HG03045 (cell line): ENCODE data around the gene CYP2E1.
"Not testable (repeated sequence)": the region's sequence is repeated elsewhere in the genome, so short reads cannot be mapped to it uniquely, and the experiment has no call there.

Experiments
- ATAC-seq: cut with Tn5 transposase; IDR thresholded peaks from one replicate; pipeline ENCODE4 v1.9.1; 2021; ENCODE audit warnings: mild to moderate bottlenecking, moderate library complexity; ENCODE audit not compliant: unreplicated experiment

CYP2E1 gene

GRCh38 chr10:133528296-133528844 lies 1.2 kb downstream of the CYP2E1 start:
- ATAC-seq, result no peak

DNA sequence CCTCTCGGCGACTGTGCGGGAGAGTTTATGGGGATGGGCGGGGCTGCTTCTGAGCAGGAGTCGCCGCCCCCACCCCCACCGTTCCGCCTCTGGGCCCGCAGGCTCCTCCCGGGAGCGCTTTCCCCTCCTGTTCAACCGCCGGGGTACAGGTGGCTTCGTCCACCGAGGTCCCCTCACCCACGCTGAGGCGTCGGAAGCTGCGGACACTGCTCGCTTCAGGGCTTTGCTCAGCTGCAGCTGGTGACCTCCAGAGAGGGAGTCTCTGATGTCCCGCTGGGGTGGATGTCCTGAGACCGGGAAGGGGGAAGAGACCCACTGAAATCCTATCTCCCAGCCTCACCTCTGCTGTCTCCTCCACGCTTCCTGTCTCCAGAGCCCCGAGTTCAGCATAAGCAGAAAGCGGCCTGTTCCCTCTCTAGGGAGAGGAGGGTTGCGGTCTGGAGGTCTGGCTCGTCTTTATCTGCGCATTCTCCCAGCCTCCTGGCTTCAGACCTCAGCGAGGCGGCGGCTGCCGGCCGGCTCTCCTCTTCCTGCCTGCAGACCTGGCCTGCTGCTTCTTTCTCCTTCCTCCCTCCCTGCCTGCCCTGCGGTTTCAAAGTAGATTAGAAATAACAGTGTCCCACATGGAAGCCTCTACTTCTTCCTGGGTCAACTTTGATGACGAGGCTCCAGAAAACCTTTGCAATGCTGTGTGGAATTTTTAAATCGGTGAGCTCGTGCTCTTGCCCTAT lies 1.8 kb downstream of the CYP2E1 start:
- no peak for ATAC-seq

DNA sequence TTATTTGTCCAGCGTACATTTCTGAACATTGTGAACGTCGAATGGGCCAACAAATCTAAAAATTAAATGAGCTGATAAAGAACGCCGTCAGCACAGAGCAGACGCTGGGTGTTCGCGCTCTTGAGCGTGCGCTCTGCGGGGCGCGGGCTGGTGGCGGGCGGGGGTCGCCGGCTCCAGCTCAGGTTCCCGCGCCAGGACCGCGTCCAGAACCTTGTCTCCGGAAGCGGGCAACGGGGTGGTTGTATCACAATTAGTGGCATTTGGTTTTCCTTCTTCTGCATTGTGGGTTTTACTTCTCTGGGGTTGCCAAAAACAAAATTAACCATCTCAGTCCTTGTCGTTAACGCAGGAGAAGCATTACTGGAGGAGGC lies 2.4 kb downstream of the CYP2E1 start:
- no peak for ATAC-seq

GRCh38 chr10:133530506-133530905 lies 3.3 kb downstream of the CYP2E1 start:
- ATAC-seq, result no peak

GRCh38 chr10:133532871-133533270 lies 5.7 kb downstream of the CYP2E1 start:
- ATAC-seq, result no peak

- no peak for ATAC-seq
These were observed 7.3 kb downstream of the CYP2E1 start for GRCh38 chr10:133534417-133534816.

DNA sequence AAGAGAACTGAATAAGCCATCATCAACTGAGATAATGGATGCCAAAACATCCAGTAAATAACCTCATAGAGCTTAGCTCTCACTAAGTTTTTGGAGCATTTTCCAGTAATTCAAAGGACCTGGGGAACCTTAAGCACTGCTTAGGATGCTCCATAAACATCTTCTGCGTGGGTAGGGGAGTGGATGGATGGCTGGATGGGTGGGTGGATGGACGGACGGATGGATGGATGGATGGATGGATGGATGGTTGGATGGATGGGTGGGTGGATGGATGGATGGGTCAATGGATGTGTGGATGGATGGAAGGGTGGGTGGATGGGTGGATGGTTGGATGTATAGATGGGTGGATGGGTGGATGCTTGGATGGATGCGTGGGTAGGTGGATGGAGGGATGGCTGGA lies 9.0 kb downstream of the CYP2E1 start:
- ATAC-seq, result no peak

DNA sequence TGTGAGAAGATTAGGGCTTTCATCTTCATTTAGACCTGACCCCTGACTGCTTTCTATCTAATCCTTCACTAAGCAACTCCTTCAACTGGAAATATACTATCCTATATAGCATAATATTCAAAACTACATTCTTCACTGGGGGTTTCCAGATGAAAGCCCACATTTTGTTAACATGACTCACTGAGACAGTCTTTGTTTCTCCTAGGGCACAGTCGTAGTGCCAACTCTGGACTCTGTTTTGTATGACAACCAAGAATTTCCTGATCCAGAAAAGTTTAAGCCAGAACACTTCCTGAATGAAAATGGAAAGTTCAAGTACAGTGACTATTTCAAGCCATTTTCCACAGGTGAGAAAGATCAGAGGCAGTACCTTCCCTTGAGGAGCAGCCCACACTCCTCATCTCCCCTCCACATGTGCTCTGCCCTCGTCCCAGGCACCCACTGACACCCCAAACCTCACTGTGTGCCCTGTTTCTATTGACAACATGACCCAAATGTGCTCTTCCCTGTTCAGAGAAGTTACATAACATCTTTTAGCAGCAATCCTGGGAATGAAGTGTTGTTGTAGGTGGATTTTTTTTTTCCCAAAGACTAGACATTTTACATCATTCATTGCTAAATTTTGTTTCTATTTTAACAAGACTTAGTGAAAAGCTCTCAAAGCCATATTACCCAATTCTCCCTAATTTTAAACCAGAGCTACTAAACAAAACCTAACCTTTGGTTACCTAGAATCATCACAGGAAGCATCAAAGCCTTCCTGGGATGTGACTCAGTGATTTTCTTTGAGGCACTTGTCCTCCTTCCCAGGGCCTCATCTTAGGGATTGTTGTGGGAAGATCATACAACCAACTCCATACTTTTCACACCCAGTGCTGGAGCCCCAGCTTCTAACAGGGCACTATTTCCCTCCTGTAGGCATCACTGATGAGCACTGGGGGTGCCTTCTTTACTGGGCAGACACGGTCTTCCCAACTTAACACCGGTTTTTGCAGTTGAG lies 10.7 kb downstream of the CYP2E1 start:
- no peak for ATAC-seq

DNA sequence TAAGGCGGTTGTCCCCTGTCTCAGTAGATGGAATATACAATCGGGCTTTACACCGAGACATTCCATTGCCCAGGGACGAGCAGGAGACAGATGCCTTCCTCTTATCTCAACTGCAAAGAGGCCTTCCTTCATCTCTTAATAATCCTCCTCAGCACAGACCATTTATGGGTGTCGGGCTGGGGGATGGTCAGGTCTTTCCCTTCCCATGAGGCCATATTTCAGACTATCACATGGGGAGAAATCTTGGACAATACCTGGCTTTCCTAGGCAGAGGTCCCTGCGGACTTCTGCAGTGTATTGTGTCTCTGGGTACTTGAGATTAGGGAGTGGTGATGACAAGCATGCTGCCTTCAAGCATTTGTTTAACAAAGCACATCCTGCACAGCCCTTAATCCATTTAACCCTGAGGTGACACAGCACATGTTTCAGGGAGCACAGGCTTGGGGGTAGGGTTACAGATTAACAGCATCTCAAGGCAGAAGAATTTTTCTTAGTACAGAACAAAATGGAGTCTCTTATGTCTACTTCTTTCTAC lies 14.3 kb downstream of the CYP2E1 start:
- ATAC-seq, result not testable (repeated sequence)

DNA sequence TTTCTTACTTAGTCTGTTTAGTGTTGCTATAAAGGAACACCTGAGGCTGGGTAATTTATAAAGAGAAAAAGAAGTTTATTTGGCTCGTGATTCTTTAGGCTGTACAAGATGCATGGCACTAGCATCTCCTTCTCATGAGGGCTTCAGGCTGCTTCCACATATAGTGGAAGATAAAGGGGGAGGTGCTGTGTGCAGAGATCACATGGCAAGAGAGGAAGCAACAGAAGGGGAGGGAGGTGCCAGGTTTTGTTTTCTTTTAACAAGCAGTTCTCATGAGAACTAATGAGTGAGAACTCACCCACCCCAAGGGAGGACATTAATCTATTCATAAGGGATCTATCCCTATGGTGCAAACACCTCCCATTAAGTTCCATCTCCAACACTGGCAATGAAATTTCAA lies 17.3 kb downstream of the CYP2E1 start:
- ATAC-seq, result no peak

DNA sequence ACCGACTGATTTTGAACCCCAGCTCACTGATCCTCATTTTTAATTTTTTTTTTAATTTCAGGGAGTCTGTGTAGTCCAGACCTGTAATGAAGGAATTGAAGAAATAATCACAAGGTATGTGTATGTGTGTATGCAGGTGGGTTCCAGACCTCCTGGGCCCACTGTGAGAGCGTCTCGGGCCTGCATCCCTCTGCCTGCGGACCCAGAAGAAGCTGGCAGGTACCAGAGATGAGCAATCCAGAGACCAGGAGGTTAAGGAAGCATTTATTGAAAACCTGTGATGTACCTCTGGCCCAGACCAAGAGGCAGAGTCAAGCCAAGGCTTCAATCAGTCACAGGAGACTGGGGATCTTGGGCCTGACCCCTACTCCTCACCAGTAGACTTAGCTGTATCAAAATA lies 27.4 kb downstream of the CYP2E1 start:
- no peak for ATAC-seq

DNA sequence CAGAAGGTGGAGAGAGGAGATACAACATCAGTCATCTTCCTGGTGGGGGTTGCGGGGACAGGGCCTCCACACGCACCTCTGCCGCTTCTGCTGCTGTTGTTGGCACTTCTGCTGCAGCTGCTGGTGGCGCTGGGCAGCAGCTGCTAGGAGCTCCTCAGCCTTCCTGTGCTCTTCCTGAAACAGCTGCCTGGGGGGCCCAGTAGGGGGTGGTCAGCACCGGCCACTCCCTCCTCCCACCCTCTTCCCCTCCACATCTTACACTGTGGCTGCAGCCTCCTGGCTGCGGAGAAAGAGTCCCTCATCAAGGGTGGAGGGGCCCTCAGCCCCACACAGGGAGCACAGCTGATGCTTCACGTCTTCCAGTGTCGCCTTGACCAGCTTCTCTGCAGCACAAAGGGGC lies 28.4 kb downstream of the CYP2E1 start:
- ATAC-seq, result no peak

GRCh38 chr10:133557381-133557780 lies 30.2 kb downstream of the CYP2E1 start:
- no peak for ATAC-seq

DNA sequence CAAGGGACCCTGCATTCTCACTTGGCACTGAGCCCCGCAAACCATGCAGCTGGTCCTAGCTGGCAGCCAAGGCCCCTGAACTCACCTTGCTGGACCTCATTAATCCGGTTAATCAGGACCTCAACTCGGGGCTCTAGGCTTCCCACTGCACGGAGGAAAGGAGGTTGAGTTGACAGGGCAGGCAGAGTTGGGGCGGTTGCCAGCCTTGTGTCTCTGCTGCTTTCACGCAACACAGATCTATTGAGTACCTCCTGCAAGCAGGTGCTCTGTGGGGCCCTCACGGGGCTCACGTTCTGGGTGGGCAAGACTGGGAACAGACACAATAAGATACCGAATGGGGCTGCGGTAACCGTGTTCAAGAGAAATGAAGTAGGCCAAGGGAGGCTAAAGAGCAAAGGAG lies 32.1 kb downstream of the CYP2E1 start:
- no peak for ATAC-seq

GRCh38 chr10:133564816-133565215 lies 37.7 kb downstream of the CYP2E1 start:
- no peak for ATAC-seq

GRCh38 chr10:133565441-133566294 lies 38.5 kb downstream of the CYP2E1 start, which contains the start of gene SYCE1:
Gene SYCE1, minus strand, starts transcription at chr10:133565583. Its CDS starts 54 bp downstream, at chr10:133565529.
- ATAC-seq, result peak; percentile 47

DNA sequence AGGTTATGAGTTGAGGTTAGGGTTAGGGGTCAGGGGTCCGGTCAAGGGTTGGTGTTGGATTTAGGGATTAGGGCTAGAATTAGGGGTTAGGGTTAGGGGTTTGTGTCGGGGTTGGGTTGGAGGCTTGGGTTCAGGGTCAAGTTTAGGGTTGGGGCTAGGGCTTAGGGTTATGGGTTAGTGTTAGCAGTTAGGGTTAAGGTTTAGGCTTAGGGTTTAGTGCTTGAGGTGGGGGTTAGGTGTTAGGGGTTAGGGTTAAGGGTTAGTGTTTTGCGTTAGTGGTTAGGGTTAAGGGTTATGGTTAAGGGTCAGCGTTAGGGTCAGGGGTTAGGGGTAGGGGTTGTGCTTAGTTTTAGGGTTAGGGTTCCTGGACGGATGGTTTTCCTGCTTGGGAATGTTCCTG lies 40.0 kb downstream of the CYP2E1 start:
- ATAC-seq, result no peak

- no peak for ATAC-seq
These were observed 40.6 kb downstream of the CYP2E1 start for GRCh38 chr10:133567609-133568286.

GRCh38 chr10:133568287-133568614 lies 41.1 kb downstream of the CYP2E1 start:
- no peak for ATAC-seq
